Right atrium auricular region (tissue), 2 donors: Measurements from ENCODE around the gene EFCAB12. TPM values are rescaled to one million over a fixed set of nuclear protein-coding genes. Genes with fewer than 3 reads are reported as not detected.

ENCODE experiments used
- DNase-seq: peaks from one replicate; pipeline ENCODE4 v3.0.0-alpha.2; 2019; ENCODE audit warnings: low spot score
- H3K27ac ChIP-seq, 2 donors: fragments of 200-600 bp; sonication (generic); 1 replicate in 1 of 2; 2 replicates in 1 of 2; pipeline ENCODE4 v1.5.1; 2016 to 2019
- H3K27me3 ChIP-seq, 2 donors: fragments of 200-600 bp; sonication (generic); one replicate each; pipeline versions ENCODE4 v1.5.1 to v1.6.0; 2017 to 2019
- H3K36me3 ChIP-seq: fragments of 200-600 bp; sonication (generic); one replicate; pipeline ENCODE4 v1.5.1; 2016
- H3K4me1 ChIP-seq, 2 donors: fragments of 200-600 bp; sonication (generic); one replicate each; pipeline versions ENCODE4 v1.5.1 to v1.6.0; 2017 to 2019
- H3K4me3 ChIP-seq, 2 donors: fragments of 200-600 bp; sonication (generic); 1 replicate in 1 of 2; 2 replicates in 1 of 2; pipeline ENCODE4 v1.5.1; 2017 to 2019; ENCODE audit warnings: mild to moderate bottlenecking in 1 of 2, moderate library complexity in 1 of 2
- H3K9me3 ChIP-seq, 2 donors: fragments of 200-600 bp; sonication (generic); one replicate each; pipeline ENCODE4 v1.5.1; 2019
- total RNA-seq, 2 donors: library from RNA; depleted of rRNA; stranded (reverse); fragments of >200 nt; gene quantifications; one replicate each; pipeline ENCODE4 v1.1.0, GENCODE V29; 2016
- TF ChIP-seq, protein P1 (sequence below), 2 donors: fragments of 200-600 bp; sonication (generic); IDR thresholded peaks; one replicate each; pipeline ENCODE4 v1.5.1; 2019; ENCODE audit warnings: antibody characterized with exemption in 2 of 2

EFCAB12 gene
- total RNA-seq, 2 donors from 2014 or later: 0.28 TPM; not detected in 1

DNA sequence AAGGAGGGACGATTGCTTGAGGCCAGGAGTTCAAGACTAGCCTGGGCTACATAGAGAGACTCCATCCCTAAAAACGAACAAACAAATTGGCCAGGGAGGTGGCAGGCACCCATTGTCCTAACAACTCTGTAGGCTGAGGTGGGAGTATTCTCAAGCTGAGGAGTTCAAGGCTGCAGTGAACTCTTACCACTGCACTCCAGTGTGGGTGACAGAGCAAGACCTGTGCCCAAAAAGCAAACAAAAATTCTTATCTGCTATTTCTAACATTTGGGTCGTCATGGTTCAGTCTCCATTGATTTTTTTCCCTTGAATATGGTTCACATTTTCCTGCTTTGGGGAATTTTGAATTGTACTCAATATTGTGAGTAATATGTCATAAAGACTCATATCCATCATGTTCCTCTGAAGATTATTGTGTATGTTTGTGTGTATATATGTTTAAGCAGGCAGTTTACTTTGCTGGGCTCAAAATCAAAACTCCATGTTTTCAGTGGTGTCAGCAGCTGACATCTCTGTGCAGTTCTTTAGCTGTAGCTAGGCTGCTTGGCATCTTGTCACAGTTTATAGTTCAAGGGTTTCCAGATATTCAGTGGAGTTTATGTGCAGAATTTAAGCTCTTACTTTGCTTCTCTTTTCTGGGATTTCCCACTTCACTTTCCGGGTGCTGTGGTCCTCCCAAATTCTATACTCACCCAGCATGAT, 44.8 kb upstream of the EFCAB12 start:
- Histone ChIP-seq H3K4me1 (peaks cover 0 to 14% of the 10 kb centered on the region in 2 donors), H3K9me3 (no peaks in the 10 kb centered on the region), H3K4me3 (no peak overlapping the region), H3K36me3 (peaks cover 13% of the 10 kb centered on the region), H3K27ac (no peak overlapping the region), H3K27me3 (no peaks in the 10 kb centered on the region)
- TF ChIP-seq, protein P1, sequence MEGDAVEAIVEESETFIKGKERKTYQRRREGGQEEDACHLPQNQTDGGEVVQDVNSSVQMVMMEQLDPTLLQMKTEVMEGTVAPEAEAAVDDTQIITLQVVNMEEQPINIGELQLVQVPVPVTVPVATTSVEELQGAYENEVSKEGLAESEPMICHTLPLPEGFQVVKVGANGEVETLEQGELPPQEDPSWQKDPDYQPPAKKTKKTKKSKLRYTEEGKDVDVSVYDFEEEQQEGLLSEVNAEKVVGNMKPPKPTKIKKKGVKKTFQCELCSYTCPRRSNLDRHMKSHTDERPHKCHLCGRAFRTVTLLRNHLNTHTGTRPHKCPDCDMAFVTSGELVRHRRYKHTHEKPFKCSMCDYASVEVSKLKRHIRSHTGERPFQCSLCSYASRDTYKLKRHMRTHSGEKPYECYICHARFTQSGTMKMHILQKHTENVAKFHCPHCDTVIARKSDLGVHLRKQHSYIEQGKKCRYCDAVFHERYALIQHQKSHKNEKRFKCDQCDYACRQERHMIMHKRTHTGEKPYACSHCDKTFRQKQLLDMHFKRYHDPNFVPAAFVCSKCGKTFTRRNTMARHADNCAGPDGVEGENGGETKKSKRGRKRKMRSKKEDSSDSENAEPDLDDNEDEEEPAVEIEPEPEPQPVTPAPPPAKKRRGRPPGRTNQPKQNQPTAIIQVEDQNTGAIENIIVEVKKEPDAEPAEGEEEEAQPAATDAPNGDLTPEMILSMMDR (IDR thresholded peaks at IDR 0.05): no peak
- DNase-seq: no peak

DNA sequence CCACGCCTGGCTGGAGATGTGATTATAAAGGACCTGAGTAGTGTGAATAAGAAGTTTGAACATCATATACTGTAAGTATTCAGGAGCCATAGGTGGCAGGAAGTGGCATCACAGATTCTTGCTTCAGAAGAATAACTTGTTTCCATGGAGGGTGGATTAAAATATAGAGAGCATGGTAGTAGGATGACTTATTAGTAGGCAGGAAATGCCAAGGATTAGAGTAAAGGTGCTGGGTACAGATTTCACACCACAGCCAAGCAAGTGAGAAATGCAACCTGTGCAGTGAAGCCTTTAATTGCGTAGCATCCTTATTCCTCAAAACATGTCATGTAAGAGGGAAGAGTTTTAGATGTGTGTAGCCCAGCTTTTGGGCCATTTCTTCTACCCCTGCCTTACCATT, 42.4 kb upstream of the EFCAB12 start:
- Histone ChIP-seq H3K4me1 (peaks cover 0 to 14% of the 10 kb centered on the region in 2 donors), H3K36me3 (no peaks in the 10 kb centered on the region)

DNA sequence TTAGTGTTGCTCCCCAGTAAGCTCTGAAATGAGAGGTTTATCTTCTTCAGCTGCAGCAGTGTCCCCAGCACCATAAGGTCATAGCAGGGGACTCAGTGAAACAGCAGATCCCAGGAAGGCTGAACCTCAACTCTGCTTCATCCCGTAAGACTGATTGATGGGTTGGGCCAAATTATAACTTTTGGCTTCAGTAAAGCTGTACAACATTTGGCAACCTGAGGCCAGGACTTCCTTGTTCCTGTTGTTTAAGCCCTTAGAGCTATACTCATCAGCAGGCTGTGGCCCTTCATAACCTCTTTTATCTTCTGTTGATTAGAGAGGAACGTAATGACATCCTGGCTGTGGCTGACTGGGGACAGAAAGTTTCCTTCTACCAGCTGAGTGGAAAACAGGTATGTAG, 40.6 kb upstream of the EFCAB12 start:
- Histone ChIP-seq H3K4me1 (peaks cover 0 to 14% of the 10 kb centered on the region in 2 donors), H3K27ac (peak overlapping the region; percentile 48 to 83), H3K9me3 (no peaks in the 10 kb centered on the region), H3K27me3 (no peaks in the 10 kb centered on the region), H3K4me3 (no peak overlapping the region), H3K36me3 (no peaks in the 10 kb centered on the region)
- no peak for DNase-seq
- TF ChIP-seq, protein P1 (IDR thresholded peaks at IDR 0.05): no peak

More for the DNA sequence above, 42.4 kb upstream of the EFCAB12 start:
- Histone ChIP-seq H3K4me3 (no peak overlapping the region), H3K27ac (no peak overlapping the region), H3K27me3 (no peaks in the 10 kb centered on the region), H3K9me3 (no peaks in the 10 kb centered on the region)
- DNase-seq: no peak
- TF ChIP-seq, protein P1 (IDR thresholded peaks at IDR 0.05): no peak

DNA sequence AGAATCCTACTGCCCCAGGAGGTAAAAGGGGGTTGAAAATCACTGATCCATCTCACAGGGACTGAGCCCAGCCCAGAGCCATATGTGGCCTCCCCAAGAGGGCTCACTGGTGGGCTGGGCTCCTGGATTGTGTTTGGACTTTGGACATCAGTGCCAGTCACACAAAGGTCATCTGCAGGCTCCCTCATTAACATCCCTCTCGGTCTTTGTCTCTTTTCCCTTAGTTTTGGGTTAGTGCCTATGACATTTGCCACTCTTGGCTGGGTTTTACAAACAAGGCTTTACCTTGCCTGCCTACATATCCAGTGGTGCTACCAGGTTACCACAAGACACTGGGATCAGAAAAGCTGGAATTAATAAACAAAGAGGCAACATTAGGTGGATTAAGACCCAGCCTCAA, 39.5 kb upstream of the EFCAB12 start:
- Histone ChIP-seq H3K27me3 (no peaks in the 10 kb centered on the region), H3K4me3 (no peak overlapping the region), H3K27ac (peak overlapping the region; percentile 48 to 83), H3K4me1 (peaks cover 0 to 14% of the 10 kb centered on the region in 2 donors), H3K36me3 (no peaks in the 10 kb centered on the region), H3K9me3 (no peaks in the 10 kb centered on the region)
- TF ChIP-seq, protein P1 (IDR thresholded peaks at IDR 0.05): no peak
- DNase-seq: no peak

DNA sequence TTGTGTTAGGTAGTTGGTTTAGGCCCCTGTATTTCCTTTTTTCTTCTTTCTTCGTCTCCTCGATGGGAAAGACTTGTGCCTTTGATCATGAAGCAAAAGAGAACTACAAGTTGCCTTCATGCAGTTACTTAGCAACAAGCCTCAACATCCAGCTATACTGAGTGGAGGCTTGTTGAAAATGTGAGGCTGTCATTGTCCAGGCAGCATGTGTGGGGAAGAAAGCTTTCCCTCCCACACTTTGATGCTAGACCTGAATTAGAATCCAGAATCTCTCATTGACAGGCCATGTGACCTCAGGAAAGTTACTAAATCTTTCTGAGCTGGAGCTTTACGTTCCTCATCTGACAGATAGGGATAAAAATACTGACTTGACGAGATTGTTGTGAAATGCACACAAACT, 35.3 kb upstream of the EFCAB12 start:
- Histone ChIP-seq H3K4me3 (no peak overlapping the region), H3K9me3 (no peaks in the 10 kb centered on the region), H3K4me1 (peaks cover 0 to 19% of the 10 kb centered on the region in 2 donors), H3K27me3 (no peaks in the 10 kb centered on the region), H3K27ac (peak overlapping the region in 1 of 2 donors; percentile 88), H3K36me3 (no peaks in the 10 kb centered on the region)
- TF ChIP-seq, protein P1 (IDR thresholded peaks at IDR 0.05): no peak
- no peak for DNase-seq

DNA sequence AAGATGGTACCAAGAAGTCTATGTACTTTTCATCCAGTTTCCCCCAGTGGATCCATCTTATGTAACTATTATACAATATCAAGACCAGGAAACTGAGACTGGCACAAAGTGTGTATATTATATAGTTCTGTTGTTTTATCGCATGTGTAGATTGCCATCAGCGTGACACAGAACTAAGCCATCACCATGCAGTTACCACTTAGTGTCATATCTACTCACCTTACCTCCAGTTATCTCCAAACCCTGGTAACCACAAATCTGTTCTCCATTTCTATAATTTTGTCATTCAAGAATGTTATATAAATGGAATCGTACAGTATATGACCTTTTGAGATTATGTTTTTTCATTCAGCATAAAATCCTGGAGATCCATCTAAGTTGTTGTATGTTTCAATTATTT, 34.7 kb upstream of the EFCAB12 start:
- peak overlapping the region; percentile 81 to 88 for H3K27ac ChIP-seq
- H3K27me3 ChIP-seq: no peaks in the 10 kb centered on the region
- no peaks in the 10 kb centered on the region for H3K9me3 ChIP-seq
- DNase-seq: no peak
- no peaks in the 10 kb centered on the region for H3K36me3 ChIP-seq
- TF ChIP-seq, protein P1 (IDR thresholded peaks at IDR 0.05): no peak
- H3K4me1 ChIP-seq: peaks cover 0 to 17% of the 10 kb centered on the region in 2 donors
- no peak overlapping the region for H3K4me3 ChIP-seq
